Naive thymus-derived CD4-positive, alpha-beta T cell (primary cell): ENCODE measurements around the gene CLEC5A. TPM values are rescaled to one million over a fixed set of nuclear protein-coding genes. Genes with fewer than 3 reads are reported as not detected.
A peak's percentile ranks its signal among the peaks of the same experiment; 100 is the strongest.

Experiments
- ATAC-seq: fragments of 150-1000 bp; cut with Tn5 transposase; 2 replicates; pipeline ENCODE4 v1.10.0; 2021; ENCODE audit warnings: mild to moderate bottlenecking, moderate library complexity
- CTCF ChIA-PET: fragments of 350-600 bp; sonication (Branson Sonifier 250); formaldehyde crosslinking; loops from one replicate; lab custom pipeline; 2021; ENCODE audit warnings: antibody characterized with exemption; lab: Charles Lee
- POLR2A ChIA-PET: fragments of 350-600 bp; sonication (Branson Sonifier 250); formaldehyde crosslinking; loops from one replicate; lab custom pipeline; 2021; ENCODE audit warnings: antibody characterized with exemption, inconsistent platforms; lab: Charles Lee
- DNase-seq, 9 donors: peaks; one replicate each; pipeline versions ENCODE4 v3.0.0 to v3.0.0-alpha.2; 2020 to 2022; ENCODE audit warnings: mixed read lengths in 1 of 9
- H3K27ac ChIP-seq: one replicate; pipeline ENCODE4 v1.7.0; 2013; ENCODE audit warnings: mild to moderate bottlenecking, low read depth, low read length, moderate library complexity
- H3K27me3 ChIP-seq, 2 donors: one replicate each; pipeline ENCODE4 v1.7.0; 2013; ENCODE audit warnings: low read length in 2 of 2, mild to moderate bottlenecking in 2 of 2, moderate library complexity in 2 of 2; ENCODE audit not compliant: control insufficient read depth in 2 of 2, insufficient read depth in 2 of 2
- H3K36me3 ChIP-seq, 3 experiments: 1 replicate in 2 of 3; 2 replicates in 1 of 3; pipeline ENCODE4 v1.7.0; 2013; ENCODE audit warnings: low read length in 3 of 3, mild to moderate bottlenecking in 3 of 3, moderate library complexity in 1 of 3; ENCODE audit not compliant: insufficient read depth in 3 of 3, control insufficient read depth in 2 of 3
- H3K4me1 ChIP-seq, 2 donors: one replicate each; pipeline ENCODE4 v1.7.0; 2013; ENCODE audit warnings: low read length in 2 of 2, mild to moderate bottlenecking in 2 of 2, moderate library complexity in 1 of 2; ENCODE audit not compliant: control insufficient read depth in 2 of 2, insufficient read depth in 2 of 2
- H3K4me3 ChIP-seq: 2 replicates; pipeline ENCODE4 v1.7.0; 2013; ENCODE audit warnings: mild to moderate bottlenecking, low read length
- H3K9me3 ChIP-seq, 3 experiments: 1 replicate in 2 of 3; 2 replicates in 1 of 3; pipeline ENCODE4 v1.7.0; 2013; ENCODE audit warnings: low read length in 3 of 3; ENCODE audit not compliant: control insufficient read depth in 2 of 3
- H3K27ac Mint-ChIP-seq, 9 donors: one replicate each; pipeline ENCODE4 v1.8.0; 2020 to 2022; ENCODE audit warnings: mixed read lengths in 9 of 9, mild to moderate bottlenecking in 8 of 9, moderate library complexity in 5 of 9, inconsistent platforms in 2 of 9
- H3K27me3 Mint-ChIP-seq, 5 donors: one replicate each; pipeline ENCODE4 v1.8.0; 2021 to 2022; ENCODE audit warnings: mixed read lengths in 5 of 5, mild to moderate bottlenecking in 1 of 5
- H3K36me3 Mint-ChIP-seq, 5 donors: one replicate each; pipeline ENCODE4 v1.8.0; 2020 to 2022; ENCODE audit warnings: mixed read lengths in 5 of 5, mild to moderate bottlenecking in 3 of 5, inconsistent platforms in 1 of 5
- H3K4me1 Mint-ChIP-seq, 7 donors: one replicate each; pipeline ENCODE4 v1.8.0; 2020 to 2022; ENCODE audit warnings: mixed read lengths in 7 of 7, mild to moderate bottlenecking in 3 of 7, inconsistent platforms in 1 of 7
- H3K4me3 Mint-ChIP-seq, 10 donors: one replicate each; pipeline ENCODE4 v1.8.0; 2020 to 2022; ENCODE audit warnings: mild to moderate bottlenecking in 10 of 10, mixed read lengths in 10 of 10, moderate library complexity in 6 of 10, inconsistent platforms in 2 of 10
- H3K9me3 Mint-ChIP-seq, 11 donors: one replicate each; pipeline ENCODE4 v1.8.0; 2020 to 2022; ENCODE audit warnings: mixed read lengths in 11 of 11, mild to moderate bottlenecking in 4 of 11, inconsistent platforms in 1 of 11, moderate library complexity in 1 of 11
- intact Hi-C, 2 donors: fragments of 100-400 bp; cut with micrococcal nuclease; formaldehyde crosslinking; loops; one replicate each; pipeline ENCODE4 v1.15.1; 2023
- polyA plus RNA-seq, 2 donors: library from polyadenylated mRNA; unstranded; fragments of 300-500 nt; fragmentation: Illumina TruSeq; gene quantifications; one replicate each; pipeline ENCODE4 v1.2.3, GENCODE V29; 2021
- total RNA-seq, 6 experiments: library from RNA in 5 of 6; stranded (reverse) in 5 of 6; gene quantifications; 1 replicate in 5 of 6; 2 replicates in 1 of 6; pipeline ENCODE4 v1.2.3 and lab custom pipeline; 2021 to 2026

The CLEC5A gene
- total and polyA plus RNA-seq, 7 experiments from 2014 or later: 0.49 to 3.5 (median 1.0) TPM; not detected in 3

- Mint-ChIP-seq H3K36me3 (no peaks in the 10 kb centered on the region), H3K4me1 (peaks cover 6 to 29% (median 13%) of the 10 kb centered on the region in 7 donors), H3K4me3 (peak overlapping the region; percentile 57 to 88 (median 82)), H3K27me3 (no peaks in the 10 kb centered on the region), H3K27ac (peak overlapping the region in 8 of 9 donors; percentile 38 to 91 (median 76)), H3K9me3 (peaks cover 0 to 6% (median 0%) of the 10 kb centered on the region in 11 donors)
- Histone ChIP-seq H3K27ac (no peak overlapping the region), H3K9me3 (no peaks in the 10 kb centered on the region), H3K4me3 (peak overlapping the region; percentile 73), H3K36me3 (no peaks in the 10 kb centered on the region), H3K27me3 (no peaks in the 10 kb centered on the region), H3K4me1 (peaks cover 0 to 12% of the 10 kb centered on the region in 2 donors)
- intact Hi-C loops: loop anchor here (1.0 to 10.0 kb wide), 6 partner anchors 161 to 1026 kb away; no protein-coding TSS in a partner anchor
- ChIA-PET POLR2A (interaction anchor here (0.6 to 0.7 kb wide), 2 partner anchors 331 to 693 kb away, joined by 3 to 7 read pairs; no protein-coding TSS in a partner anchor), CTCF (interaction anchor here (0.5 to 2.7 kb wide), 8 partner anchors 9 to 1244 kb away, joined by 3 to 9 read pairs (median 4); no protein-coding TSS in a partner anchor)
- ATAC-seq (peak; percentile 84), DNase-seq (peak; percentile 31 to 72 (median 59))
Observed at GRCh38 chr7:141975806-141976523, 29.2 kb upstream of the CLEC5A start.

GRCh38 chr7:141974831-141975230 lies 28.1 kb upstream of the CLEC5A start:
- no peak for ATAC-seq
- Mint-ChIP-seq H3K27me3 (no peaks in the 10 kb centered on the region), H3K36me3 (no peaks in the 10 kb centered on the region), H3K4me3 (no peak overlapping the region), H3K9me3 (peaks cover 0 to 6% (median 0%) of the 10 kb centered on the region in 11 donors), H3K27ac (no peak overlapping the region), H3K4me1 (peaks cover 6 to 25% (median 13%) of the 10 kb centered on the region in 7 donors)
- intact Hi-C loops: loop anchor here (5.0 to 10.0 kb wide), 4 partner anchors 162 to 1027 kb away; no protein-coding TSS in a partner anchor
- Histone ChIP-seq H3K27me3 (no peaks in the 10 kb centered on the region), H3K9me3 (no peaks in the 10 kb centered on the region), H3K36me3 (no peaks in the 10 kb centered on the region), H3K4me3 (no peak overlapping the region), H3K27ac (no peak overlapping the region), H3K4me1 (peaks cover 0 to 12% of the 10 kb centered on the region in 2 donors)
- POLR2A ChIA-PET: no interaction called here
- CTCF ChIA-PET: interaction anchor here (1.4 to 2.7 kb wide), 2 partner anchors 328 to 1239 kb away, joined by 4 to 9 read pairs; no protein-coding TSS in a partner anchor
- peak in 2 of 9 donors; percentile 5 to 15 for DNase-seq

- ChIA-PET CTCF (interaction anchor here (0.7 to 1.1 kb wide), 2 partner anchors 10 to 351 kb away, joined by 3 read pairs; no protein-coding TSS in a partner anchor), POLR2A (no interaction called here)
- ATAC-seq (no peak), DNase-seq (no peak)
- intact Hi-C loops: loop anchor here in 1 of 2 donors (10.0 kb wide), 1 partner anchor 511 kb away; no protein-coding TSS in a partner anchor
- H3K9me3 Mint-ChIP-seq: no peaks in the 10 kb centered on the region
- no peak within 1 kb of the TSS for H3K4me3 ChIP-seq
- H3K4me1 ChIP-seq: peaks cover 0 to 12% of the 10 kb centered on the region in 2 donors
- no peaks in the 10 kb centered on the region for H3K27me3 ChIP-seq
- H3K4me3 Mint-ChIP-seq: no peak within 1 kb of the TSS
- H3K9me3 ChIP-seq: no peaks in the 10 kb centered on the region
- no peaks in the 10 kb centered on the region for H3K27me3 Mint-ChIP-seq
- no peak within 1 kb of the TSS for H3K27ac ChIP-seq
- H3K36me3 Mint-ChIP-seq: no peaks in the 10 kb centered on the region
- H3K36me3 ChIP-seq: no peaks in the 10 kb centered on the region
- H3K4me1 Mint-ChIP-seq: peaks cover 3 to 18% (median 10%) of the 10 kb centered on the region in 7 donors
- no peak within 1 kb of the TSS for H3K27ac Mint-ChIP-seq
Observed at GRCh38 chr7:141973673-141974072, 26.9 kb upstream of the CLEC5A start, which contains the start of gene TAS2R38. Gene TAS2R38 (minus strand): TSS chr7:141973773. CDS start chr7:141973689, 84 bp downstream.

GRCh38 chr7:141960687-141961422 lies 14.1 kb upstream of the CLEC5A start:
- ChIA-PET POLR2A (no interaction called here), CTCF (no interaction called here)
- DNase-seq (no peak), ATAC-seq (peak; percentile 74)
- no peak overlapping the region for H3K27ac Mint-ChIP-seq
- Histone ChIP-seq H3K9me3 (no peaks in the 10 kb centered on the region), H3K27me3 (no peaks in the 10 kb centered on the region), H3K27ac (no peak overlapping the region), H3K4me3 (no peak overlapping the region), H3K36me3 (no peaks in the 10 kb centered on the region), H3K4me1 (no peaks in the 10 kb centered on the region)
- intact Hi-C loops: no loop called here
- H3K4me3 Mint-ChIP-seq: no peak overlapping the region
- no peaks in the 10 kb centered on the region for H3K4me1 Mint-ChIP-seq
- H3K36me3 Mint-ChIP-seq: no peaks in the 10 kb centered on the region
- peaks cover 0 to 8% (median 0%) of the 10 kb centered on the region in 11 donors for H3K9me3 Mint-ChIP-seq
- peaks cover 0 to 9% (median 0%) of the 10 kb centered on the region in 5 donors for H3K27me3 Mint-ChIP-seq

GRCh38 chr7:141956084-141956483 lies 9.3 kb upstream of the CLEC5A start:
- H3K36me3 ChIP-seq: no peaks in the 10 kb centered on the region
- no peak overlapping the region for H3K27ac ChIP-seq
- H3K9me3 ChIP-seq: no peaks in the 10 kb centered on the region
- H3K27me3 ChIP-seq: no peaks in the 10 kb centered on the region
- Mint-ChIP-seq H3K9me3 (no peaks in the 10 kb centered on the region), H3K36me3 (no peaks in the 10 kb centered on the region), H3K4me1 (peaks cover 0 to 3% (median 0%) of the 10 kb centered on the region in 7 donors), H3K27me3 (peaks cover 0 to 11% (median 4%) of the 10 kb centered on the region in 5 donors), H3K4me3 (no peak overlapping the region), H3K27ac (no peak overlapping the region)
- DNase-seq (no peak), ATAC-seq (peak; percentile 66)
- no peak overlapping the region for H3K4me3 ChIP-seq
- POLR2A ChIA-PET: no interaction called here
- CTCF ChIA-PET: no interaction called here
- intact Hi-C loops: no loop called here
- no peaks in the 10 kb centered on the region for H3K4me1 ChIP-seq

- CTCF ChIA-PET: no interaction called here
- H3K36me3 ChIP-seq: no peaks in the 10 kb centered on the region
- POLR2A ChIA-PET: no interaction called here
- Mint-ChIP-seq H3K4me1 (peaks cover 0 to 3% (median 0%) of the 10 kb centered on the region in 7 donors), H3K4me3 (no peak overlapping the region), H3K27ac (no peak overlapping the region), H3K27me3 (peaks cover 0 to 20% (median 4%) of the 10 kb centered on the region in 5 donors), H3K9me3 (no peaks in the 10 kb centered on the region), H3K36me3 (no peaks in the 10 kb centered on the region)
- intact Hi-C loops: no loop called here
- no peak for DNase-seq
- no peak overlapping the region for H3K4me3 ChIP-seq
- H3K4me1 ChIP-seq: no peaks in the 10 kb centered on the region
- no peaks in the 10 kb centered on the region for H3K27me3 ChIP-seq
- no peak for ATAC-seq
- no peaks in the 10 kb centered on the region for H3K9me3 ChIP-seq
- H3K27ac ChIP-seq: no peak overlapping the region
Observed at GRCh38 chr7:141954334-141954733, 7.6 kb upstream of the CLEC5A start.
